Lower leg skin (tissue), 4 donors: ENCODE measurements around the gene PHACTR2. TPM values are rescaled to one million over a fixed set of nuclear protein-coding genes. Genes with fewer than 3 reads are reported as not detected.

ENCODE experiments used
- DNase-seq, 2 donors: peaks; one replicate each; pipeline ENCODE4 v3.0.0-alpha.2; 2019; ENCODE audit warnings: low spot score in 2 of 2
- H3K4me3 ChIP-seq: fragments of 200-600 bp; sonication (generic); 2 replicates; pipeline ENCODE4 v1.5.1; 2017; ENCODE audit warnings: mild to moderate bottlenecking, low read depth; ENCODE audit not compliant: poor library complexity, severe bottlenecking
- POLR2A ChIP-seq, 2 donors: fragments of 450-650 bp; IDR thresholded peaks; one replicate each; pipeline ENCODE4 v1.6.1; 2016 to 2017; ENCODE audit warnings: antibody characterized with exemption in 2 of 2, mild to moderate bottlenecking in 1 of 2, moderate library complexity in 1 of 2
- WGBS, 2 donors: methylation state at CpG; one replicate each; pipeline ENCODE4 v1.1.5; 2018; 5-methylcytosine and 5-hydroxymethylcytosine counted together
- intact Hi-C: fragments of 100-400 bp; cut with DNase I; formaldehyde crosslinking; loops from one replicate; pipeline ENCODE4 v1.15.0; 2023; ENCODE audit warnings: low total_unique reads
- total RNA-seq, 4 donors: library from RNA; depleted of rRNA; stranded (reverse); fragments of >200 nt; gene quantifications; one replicate each; pipeline ENCODE4 v1.1.0, GENCODE V29; 2016
- TF ChIP-seq, protein P1 (sequence below), 3 donors: fragments of 450-650 bp; IDR thresholded peaks; one replicate each; pipeline ENCODE4 v1.5.1; 2016; ENCODE audit warnings: antibody characterized with exemption in 3 of 3, mild to moderate bottlenecking in 3 of 3, moderate library complexity in 2 of 3

The PHACTR2 gene
- total RNA-seq, 4 donors from 2014 or later = 9.4 to 24.5 (median 15.2) TPM

DNA sequence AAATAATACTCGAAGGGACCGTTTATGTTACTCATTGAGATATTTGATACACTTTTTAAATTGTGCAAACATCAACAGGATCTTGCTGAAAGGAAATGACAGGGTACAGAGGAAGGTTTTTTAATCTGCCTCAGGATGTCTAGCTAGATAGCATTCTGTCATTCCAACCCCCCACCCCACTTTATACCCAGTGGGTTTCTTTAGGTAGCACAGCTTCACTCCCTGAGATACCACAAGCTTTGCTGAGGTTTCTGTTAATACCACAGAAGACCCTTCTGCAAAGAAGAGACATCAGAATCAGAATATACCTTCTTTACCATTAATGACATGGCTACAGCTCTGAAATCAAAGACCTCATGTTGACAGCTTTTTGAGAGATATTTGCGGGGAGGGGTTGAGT lies 1.3 kb downstream of the PHACTR2 start:
- 21 to 23% methylated on average over 3 of the region's 3 CpGs for WGBS, 2 donors
- intact Hi-C loops = no loop called here
- DNase-seq = no peak
- TF ChIP-seq, protein P1, sequence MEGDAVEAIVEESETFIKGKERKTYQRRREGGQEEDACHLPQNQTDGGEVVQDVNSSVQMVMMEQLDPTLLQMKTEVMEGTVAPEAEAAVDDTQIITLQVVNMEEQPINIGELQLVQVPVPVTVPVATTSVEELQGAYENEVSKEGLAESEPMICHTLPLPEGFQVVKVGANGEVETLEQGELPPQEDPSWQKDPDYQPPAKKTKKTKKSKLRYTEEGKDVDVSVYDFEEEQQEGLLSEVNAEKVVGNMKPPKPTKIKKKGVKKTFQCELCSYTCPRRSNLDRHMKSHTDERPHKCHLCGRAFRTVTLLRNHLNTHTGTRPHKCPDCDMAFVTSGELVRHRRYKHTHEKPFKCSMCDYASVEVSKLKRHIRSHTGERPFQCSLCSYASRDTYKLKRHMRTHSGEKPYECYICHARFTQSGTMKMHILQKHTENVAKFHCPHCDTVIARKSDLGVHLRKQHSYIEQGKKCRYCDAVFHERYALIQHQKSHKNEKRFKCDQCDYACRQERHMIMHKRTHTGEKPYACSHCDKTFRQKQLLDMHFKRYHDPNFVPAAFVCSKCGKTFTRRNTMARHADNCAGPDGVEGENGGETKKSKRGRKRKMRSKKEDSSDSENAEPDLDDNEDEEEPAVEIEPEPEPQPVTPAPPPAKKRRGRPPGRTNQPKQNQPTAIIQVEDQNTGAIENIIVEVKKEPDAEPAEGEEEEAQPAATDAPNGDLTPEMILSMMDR (IDR thresholded peaks at IDR 0.05) = no peak
- no peak for TF ChIP-seq POLR2A (IDR thresholded peaks at IDR 0.05)
- no peak overlapping the region for H3K4me3 ChIP-seq

GRCh38 chr6:143680141-143680540 lies 2.4 kb downstream of the PHACTR2 start:
- 67 to 76% methylated on average over 5 of the region's 5 CpGs for WGBS, 2 donors
- intact Hi-C loops = no loop called here
- H3K4me3 ChIP-seq = no peak overlapping the region
- no peak for DNase-seq
- TF ChIP-seq POLR2A (IDR thresholded peaks at IDR 0.05) = no peak
- TF ChIP-seq, protein P1 (IDR thresholded peaks at IDR 0.05) = no peak

DNA sequence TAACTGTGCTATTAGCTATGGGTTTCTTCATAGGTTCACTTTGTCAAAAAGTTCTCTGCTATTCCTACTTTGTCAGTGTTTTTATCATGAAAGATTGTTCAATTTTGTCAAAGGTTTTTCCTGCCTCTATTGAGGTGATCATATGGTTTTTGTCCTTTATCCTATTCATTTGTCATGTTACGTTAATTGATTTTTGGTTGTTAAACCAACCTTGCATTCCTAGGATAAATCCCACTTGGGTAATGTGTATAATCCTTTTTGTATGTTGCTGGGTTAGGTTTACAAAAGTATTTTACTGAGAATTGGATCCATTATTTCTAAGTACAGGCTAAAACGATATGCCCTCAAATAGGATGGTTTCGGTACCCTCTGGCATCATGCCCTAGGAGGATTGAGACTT lies 5.0 kb downstream of the PHACTR2 start:
- intact Hi-C loops = no loop called here
- WGBS, 2 donors = 97 to 100% methylated on average over 3 of the region's 3 CpGs
- DNase-seq = no peak
- H3K4me3 ChIP-seq = no peak overlapping the region
- no peak for TF ChIP-seq POLR2A (IDR thresholded peaks at IDR 0.05)
- TF ChIP-seq, protein P1 (IDR thresholded peaks at IDR 0.05) = no peak

DNA sequence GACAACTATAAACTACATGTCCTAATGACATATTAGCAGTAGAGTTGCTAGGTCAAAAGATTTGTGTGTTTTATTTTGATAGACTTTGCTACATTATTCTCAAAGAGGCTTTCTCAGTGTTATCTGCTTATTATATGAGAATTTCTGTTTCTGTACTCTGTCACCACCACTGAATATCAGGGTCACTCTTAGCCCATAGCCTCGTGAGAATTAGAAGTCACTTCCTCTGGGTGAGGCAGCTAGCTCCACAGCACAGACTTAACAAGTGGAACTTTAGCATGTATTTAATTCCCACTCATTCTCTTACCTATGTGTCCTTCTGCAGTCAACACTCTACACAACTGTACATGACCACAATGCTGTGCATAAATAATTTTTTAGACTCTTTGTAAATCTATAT lies 6.7 kb downstream of the PHACTR2 start:
- intact Hi-C loops = no loop called here
- 76 to 77% methylated on average over 1 of the region's 1 CpG for WGBS, 2 donors
- H3K4me3 ChIP-seq = no peak overlapping the region
- DNase-seq = no peak
- TF ChIP-seq, protein P1 (IDR thresholded peaks at IDR 0.05) = no peak
- TF ChIP-seq POLR2A (IDR thresholded peaks at IDR 0.05) = no peak

- WGBS, 2 donors = 96% methylated on average over 6 of the region's 6 CpGs
- no peak for DNase-seq
- TF ChIP-seq, protein P1 (IDR thresholded peaks at IDR 0.05) = no peak
- TF ChIP-seq POLR2A (IDR thresholded peaks at IDR 0.05) = no peak
- intact Hi-C loops = no loop called here
- no peak overlapping the region for H3K4me3 ChIP-seq
These were observed 7.9 kb downstream of the PHACTR2 start for GRCh38 chr6:143685653-143686052.

DNA sequence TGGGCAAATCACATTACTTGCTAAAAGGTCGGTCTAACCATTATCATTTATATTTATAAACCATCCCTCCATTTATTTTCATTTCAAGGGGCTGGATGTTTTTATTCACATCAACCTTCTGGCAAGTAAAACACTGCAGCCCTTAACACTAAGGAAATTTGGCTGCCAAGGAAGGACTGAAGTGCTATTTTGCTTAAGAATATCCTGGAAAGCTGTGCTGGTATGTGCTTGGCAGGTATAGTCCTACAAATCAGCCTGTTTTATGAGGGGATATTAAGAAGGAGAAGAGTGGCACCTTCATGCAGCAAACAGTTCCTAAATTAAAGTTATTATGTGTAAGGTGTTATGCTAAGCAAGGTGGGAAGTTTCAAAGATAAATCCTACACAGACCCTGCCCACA lies 9.8 kb downstream of the PHACTR2 start:
- intact Hi-C loops = no loop called here
- WGBS, 2 donors = 78 to 82% methylated on average over 1 of the region's 1 CpG
- TF ChIP-seq, protein P1 (IDR thresholded peaks at IDR 0.05) = no peak
- no peak for TF ChIP-seq POLR2A (IDR thresholded peaks at IDR 0.05)

More for the DNA sequence above, 9.8 kb downstream of the PHACTR2 start:
- no peak overlapping the region for H3K4me3 ChIP-seq
- no peak for DNase-seq
